ENCODE data around the gene LIMCH1. TPM values are rescaled to one million over a fixed set of nuclear protein-coding genes. Genes with fewer than 3 reads are reported as not detected.

The LIMCH1 gene
- total RNA-seq, 1 donor from 2014 or later: 7.1 TPM

GRCh38 chr4:41496977-41497376 is 41.0 kb upstream of the LIMCH1 start:
- Histone ChIP-seq H4K20me1 (ENCODE audit: insufficient read depth, low read length) (no peaks in the 10 kb centered on the region), H3K79me2 (ENCODE audit: insufficient read depth, low read length) (no peaks in the 10 kb centered on the region), H3K9ac (ENCODE audit: low read length) (no peak overlapping the region), H3K4me3 (ENCODE audit: insufficient read depth, low read depth, low read length) (no peak overlapping the region), H3K4me1 (ENCODE audit: insufficient read depth, low read length) (no peaks in the 10 kb centered on the region), H3K27ac (ENCODE audit: low read depth, low read length) (no peak overlapping the region), H3K4me2 (ENCODE audit: low read length) (no peak overlapping the region), H3K36me3 (ENCODE audit: insufficient read depth, low read length) (no peaks in the 10 kb centered on the region), H3K27me3 (ENCODE audit: insufficient read depth, low read length) (peaks cover 4% of the 10 kb centered on the region), H3K9me3 (ENCODE audit: insufficient read depth, low read depth, low read length) (no peaks in the 10 kb centered on the region), H2AFZ (ENCODE audit: low read depth, low read length) (no peak overlapping the region)
- Mint-ChIP-seq H3K9me3 (ENCODE audit: unreplicated experiment) (peaks cover 4% of the 10 kb centered on the region), H3K27ac (ENCODE audit: unreplicated experiment) (no peak overlapping the region), H3K27me3 (ENCODE audit: low read depth, unreplicated experiment) (peaks cover 8% of the 10 kb centered on the region), H3K4me1 (ENCODE audit: low read depth, unreplicated experiment) (no peaks in the 10 kb centered on the region), H3K36me3 (ENCODE audit: low read depth, unreplicated experiment) (no peaks in the 10 kb centered on the region), H3K4me3 (ENCODE audit: unreplicated experiment) (no peak overlapping the region)
- TF ChIP-seq EZH2 (IDR thresholded peaks at IDR 0.05; ENCODE audit: insufficient read depth, low read length) (no peak), CTCF (IDR thresholded peaks at IDR 0.05; ENCODE audit: insufficient read depth, low read depth, low read length) (no peak)
- DNase-seq (ENCODE audit: low read depth) (no peak), FAIRE-seq (no peak)

- Histone ChIP-seq H2AFZ (ENCODE audit: low read depth, low read length) (no peak overlapping the region), H3K9me3 (ENCODE audit: insufficient read depth, low read depth, low read length) (no peaks in the 10 kb centered on the region), H3K4me3 (ENCODE audit: insufficient read depth, low read depth, low read length) (no peak overlapping the region), H3K27ac (ENCODE audit: low read depth, low read length) (no peak overlapping the region), H3K4me2 (ENCODE audit: low read length) (no peak overlapping the region), H3K79me2 (ENCODE audit: insufficient read depth, low read length) (no peaks in the 10 kb centered on the region), H4K20me1 (ENCODE audit: insufficient read depth, low read length) (no peaks in the 10 kb centered on the region), H3K9ac (ENCODE audit: low read length) (no peak overlapping the region), H3K4me1 (ENCODE audit: insufficient read depth, low read length) (no peaks in the 10 kb centered on the region), H3K36me3 (ENCODE audit: insufficient read depth, low read length) (no peaks in the 10 kb centered on the region), H3K27me3 (ENCODE audit: insufficient read depth, low read length) (peaks cover 4% of the 10 kb centered on the region)
- Mint-ChIP-seq H3K27me3 (ENCODE audit: low read depth, unreplicated experiment) (peaks cover 8% of the 10 kb centered on the region), H3K4me3 (ENCODE audit: unreplicated experiment) (no peak overlapping the region), H3K27ac (ENCODE audit: unreplicated experiment) (no peak overlapping the region), H3K4me1 (ENCODE audit: low read depth, unreplicated experiment) (no peaks in the 10 kb centered on the region), H3K36me3 (ENCODE audit: low read depth, unreplicated experiment) (no peaks in the 10 kb centered on the region), H3K9me3 (ENCODE audit: unreplicated experiment) (no peaks in the 10 kb centered on the region)
- FAIRE-seq (no peak), DNase-seq (ENCODE audit: low read depth) (no peak)
- TF ChIP-seq CTCF (IDR thresholded peaks at IDR 0.05; ENCODE audit: insufficient read depth, low read depth, low read length) (no peak), EZH2 (IDR thresholded peaks at IDR 0.05; ENCODE audit: insufficient read depth, low read length) (no peak)
These were observed 39.8 kb upstream of the LIMCH1 start for GRCh38 chr4:41498177-41498576.

GRCh38 chr4:41504167-41504818 is 33.7 kb upstream of the LIMCH1 start:
- H3K36me3 ChIP-seq (ENCODE audit: insufficient read depth, low read length): no peaks in the 10 kb centered on the region
- Mint-ChIP-seq H3K27me3 (ENCODE audit: low read depth, unreplicated experiment) (peaks cover 3% of the 10 kb centered on the region), H3K27ac (ENCODE audit: unreplicated experiment) (no peak overlapping the region), H3K4me3 (ENCODE audit: unreplicated experiment) (no peak overlapping the region), H3K4me1 (ENCODE audit: low read depth, unreplicated experiment) (peaks cover 9% of the 10 kb centered on the region), H3K36me3 (ENCODE audit: low read depth, unreplicated experiment) (no peaks in the 10 kb centered on the region), H3K9me3 (ENCODE audit: unreplicated experiment) (peaks cover 5% of the 10 kb centered on the region)
- H3K79me2 ChIP-seq (ENCODE audit: insufficient read depth, low read length): no peaks in the 10 kb centered on the region
- H2AFZ ChIP-seq (ENCODE audit: low read depth, low read length): no peak overlapping the region
- TF ChIP-seq CTCF (IDR thresholded peaks at IDR 0.05; ENCODE audit: insufficient read depth, low read depth, low read length) (no peak), EZH2 (IDR thresholded peaks at IDR 0.05; ENCODE audit: insufficient read depth, low read length) (no peak)
- no peaks in the 10 kb centered on the region for H4K20me1 ChIP-seq (ENCODE audit: insufficient read depth, low read length)
- FAIRE-seq (no peak), DNase-seq (ENCODE audit: low read depth) (no peak)
- H3K4me2 ChIP-seq (ENCODE audit: low read length): no peak overlapping the region
- no peak overlapping the region for H3K4me3 ChIP-seq (ENCODE audit: insufficient read depth, low read depth, low read length)
- no peak overlapping the region for H3K27ac ChIP-seq (ENCODE audit: low read depth, low read length)
- no peaks in the 10 kb centered on the region for H3K9me3 ChIP-seq (ENCODE audit: insufficient read depth, low read depth, low read length)
- H3K27me3 ChIP-seq (ENCODE audit: insufficient read depth, low read length): no peaks in the 10 kb centered on the region
- no peak overlapping the region for H3K9ac ChIP-seq (ENCODE audit: low read length)
- H3K4me1 ChIP-seq (ENCODE audit: insufficient read depth, low read length): peaks cover 19% of the 10 kb centered on the region
